OCI-LY7 (cell line): ENCODE results near the gene PTPRJ. TPM values are rescaled to one million over a fixed set of nuclear protein-coding genes. Genes with fewer than 3 reads are reported as not detected.

Experiments used
- BruUV-seq: library from RNA; stranded (reverse); fragments of 400-500 nt; replicated peaks from 2 replicates; lab custom pipeline; 2021; lab: Mats Ljungman, UMichigan
- CTCF ChIA-PET: fragments of 300-600 bp; sonication (Branson Sonifier 250); formaldehyde crosslinking; loops from one replicate; lab custom pipeline; 2022; ENCODE audit warnings: antibody characterized with exemption; ENCODE audit not compliant: unreplicated experiment; lab: Charles Lee
- POLR2A ChIA-PET: fragments of 300-600 bp; sonication (Branson Sonifier 250); formaldehyde crosslinking; loops from one replicate; lab custom pipeline; 2022; ENCODE audit warnings: antibody characterized with exemption; lab: Charles Lee
- DNase-seq: peaks from one replicate; pipeline ENCODE4 v3.0.0-alpha.2; 2015; ENCODE audit warnings: low spot score
- H2AFZ ChIP-seq: fragments of 200-600 bp; sonication (generic), shearing (Covaris generic); 2 replicates; pipeline ENCODE4 v1.6.1; 2014; ENCODE audit warnings: mild to moderate bottlenecking, antibody characterized with exemption, low read length, moderate library complexity
- H3K27ac ChIP-seq: fragments of 200-600 bp; sonication (generic); 2 replicates; pipeline ENCODE4 v1.5.1; 2014; ENCODE audit warnings: mixed run types, low read depth, mild to moderate bottlenecking, moderate library complexity, low read length, inconsistent platforms; ENCODE audit not compliant: poor library complexity, severe bottlenecking
- H3K36me3 ChIP-seq: fragments of 200-600 bp; sonication (generic); 2 replicates; pipeline ENCODE4 v1.6.1; 2014; ENCODE audit warnings: mild to moderate bottlenecking, antibody characterized with exemption, low read length, moderate library complexity, mixed read lengths; ENCODE audit not compliant: insufficient read depth
- H3K4me1 ChIP-seq: fragments of 200-600 bp; sonication (generic); 2 replicates; pipeline ENCODE4 v1.5.1; 2014; ENCODE audit warnings: mild to moderate bottlenecking, low read length; ENCODE audit not compliant: insufficient read depth, poor library complexity, severe bottlenecking
- H3K4me2 ChIP-seq: fragments of 200-600 bp; sonication (generic); 2 replicates; pipeline ENCODE4 v1.6.1; 2014; ENCODE audit warnings: mild to moderate bottlenecking, low read length
- H3K4me3 ChIP-seq: fragments of 200-600 bp; sonication (generic); 2 replicates; pipeline ENCODE4 v1.5.1; 2014; ENCODE audit warnings: mild to moderate bottlenecking, low read depth, low read length; ENCODE audit not compliant: poor library complexity, severe bottlenecking
- H3K79me2 ChIP-seq: fragments of 200-600 bp; sonication (generic); 2 replicates; pipeline ENCODE4 v1.6.1; 2016; ENCODE audit warnings: low read depth, mild to moderate bottlenecking, low read length, moderate library complexity, mixed read lengths; ENCODE audit not compliant: insufficient read depth
- H3K9me2 ChIP-seq: fragments of 200-600 bp; sonication (generic); 2 replicates; pipeline ENCODE4 v1.6.1; 2016; ENCODE audit warnings: mild to moderate bottlenecking, low read length, mixed read lengths; ENCODE audit not compliant: insufficient read depth
- H3K9me3 ChIP-seq: fragments of 200-600 bp; sonication (generic); 2 replicates; pipeline ENCODE4 v1.6.1; 2014; ENCODE audit warnings: mild to moderate bottlenecking, mixed run types, low read length, mixed read lengths
- H4K20me1 ChIP-seq: fragments of 200-600 bp; sonication (generic); 2 replicates; pipeline ENCODE4 v1.6.1; 2014; ENCODE audit warnings: mild to moderate bottlenecking, antibody characterized with exemption, low read length, moderate library complexity, mixed read lengths; ENCODE audit not compliant: insufficient read depth
- EZH2phosphoT487 ChIP-seq: fragments of 200-600 bp; sonication (generic); IDR thresholded peaks from 2 replicates; pipeline ENCODE4 v1.6.1; 2018; ENCODE audit warnings: low read depth, borderline replicate concordance, mild to moderate bottlenecking, mixed run types, antibody characterized with exemption, low read length, moderate library complexity, mixed read lengths
- intact Hi-C: fragments of 100-400 bp; cut with micrococcal nuclease; formaldehyde crosslinking; loops from one replicate; pipeline ENCODE4 v1.10.0; 2022; ENCODE audit not compliant: unreplicated experiment
- total RNA-seq, 2 experiments: library from RNA; depleted of rRNA in 1 of 2; stranded (reverse); fragments of >200 nt in 1 of 2; shearing (Covaris generic) in 1 of 2; gene quantifications; 2 replicates each; pipeline ENCODE4 v1.2.3, GENCODE V29; 2014 to 2022
- TF ChIP-seq, protein P1 (sequence below): fragments of 200-600 bp; sonication (generic); conservative IDR thresholded peaks from 2 replicates; pipeline ENCODE4 v1.5.1; 2014; ENCODE audit warnings: mild to moderate bottlenecking, antibody characterized with exemption, low read length, moderate library complexity, mixed read lengths

The PTPRJ gene
- total RNA-seq, 2 experiments from 2014 or later, result 5.4 to 28.3 TPM

DNA sequence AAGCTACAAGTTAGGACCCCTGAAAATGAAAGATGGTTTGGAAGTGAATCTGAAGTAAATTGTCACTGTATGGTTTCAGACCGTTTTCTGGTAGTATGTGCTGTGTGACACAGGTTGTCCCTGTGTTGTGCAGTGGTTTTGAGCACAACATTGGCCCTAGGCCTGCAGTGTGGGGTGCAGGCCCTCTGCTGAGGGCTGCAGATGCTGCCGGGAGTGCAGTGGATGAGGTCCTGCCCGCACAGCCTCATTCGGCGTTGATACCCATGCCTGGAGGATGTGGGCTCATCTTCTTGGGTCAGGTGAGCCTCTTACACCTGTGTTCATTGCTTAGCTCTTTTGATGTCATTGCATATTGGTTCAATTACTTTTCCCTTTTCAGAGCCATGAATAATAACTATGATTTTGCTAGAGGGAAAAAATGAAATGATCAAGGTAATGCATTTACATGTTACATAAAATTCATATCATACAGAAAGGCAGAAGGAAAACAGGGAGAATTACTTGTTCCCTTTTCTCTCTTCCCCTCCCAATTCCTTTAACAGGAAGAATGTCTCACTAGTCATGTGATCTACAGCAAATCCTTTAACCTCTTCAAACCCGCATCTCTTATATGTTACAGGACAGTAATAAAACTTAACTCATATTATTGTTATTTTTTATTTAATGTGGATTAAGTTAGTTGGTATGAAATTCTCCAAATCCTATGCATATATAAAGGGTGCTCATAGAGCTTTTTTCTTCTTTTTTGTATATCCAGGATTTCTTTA is 48.7 kb downstream of the PTPRJ start:
- peak overlapping the region; percentile 64 for H3K4me2 ChIP-seq
- H3K79me2 ChIP-seq, result peaks cover 46% of the 10 kb centered on the region; the same call in 1 of the 2 replicates
- peaks cover 4% of the 10 kb centered on the region for H3K36me3 ChIP-seq
- ChIA-PET CTCF (interaction anchor here (0.6 kb wide), 1 partner anchor 30 kb away, joined by 4 read pairs; no protein-coding TSS in a partner anchor), POLR2A (interaction anchor here (0.6 to 5.5 kb wide), 8 partner anchors 11 to 154 kb away, joined by 3 to 29 read pairs (median 4); no protein-coding TSS in a partner anchor)
- intact Hi-C loops, result loop anchor here (10.0 kb wide), 1 partner anchor 634 kb away; no protein-coding TSS in a partner anchor
- peaks cover 88% of the 10 kb centered on the region for H3K4me1 ChIP-seq
- no TSS peak for BruUV-seq
- TF ChIP-seq EZH2phosphoT487, result no peak
- TF ChIP-seq, protein P1, sequence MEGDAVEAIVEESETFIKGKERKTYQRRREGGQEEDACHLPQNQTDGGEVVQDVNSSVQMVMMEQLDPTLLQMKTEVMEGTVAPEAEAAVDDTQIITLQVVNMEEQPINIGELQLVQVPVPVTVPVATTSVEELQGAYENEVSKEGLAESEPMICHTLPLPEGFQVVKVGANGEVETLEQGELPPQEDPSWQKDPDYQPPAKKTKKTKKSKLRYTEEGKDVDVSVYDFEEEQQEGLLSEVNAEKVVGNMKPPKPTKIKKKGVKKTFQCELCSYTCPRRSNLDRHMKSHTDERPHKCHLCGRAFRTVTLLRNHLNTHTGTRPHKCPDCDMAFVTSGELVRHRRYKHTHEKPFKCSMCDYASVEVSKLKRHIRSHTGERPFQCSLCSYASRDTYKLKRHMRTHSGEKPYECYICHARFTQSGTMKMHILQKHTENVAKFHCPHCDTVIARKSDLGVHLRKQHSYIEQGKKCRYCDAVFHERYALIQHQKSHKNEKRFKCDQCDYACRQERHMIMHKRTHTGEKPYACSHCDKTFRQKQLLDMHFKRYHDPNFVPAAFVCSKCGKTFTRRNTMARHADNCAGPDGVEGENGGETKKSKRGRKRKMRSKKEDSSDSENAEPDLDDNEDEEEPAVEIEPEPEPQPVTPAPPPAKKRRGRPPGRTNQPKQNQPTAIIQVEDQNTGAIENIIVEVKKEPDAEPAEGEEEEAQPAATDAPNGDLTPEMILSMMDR, result no peak
- H4K20me1 ChIP-seq, result no peaks in the 10 kb centered on the region
- H3K4me3 ChIP-seq, result peak overlapping the region; percentile 33
- H2AFZ ChIP-seq, result peak overlapping the region; percentile 2; the same call in 1 of the 2 replicates
- H3K27ac ChIP-seq, result peak overlapping the region; percentile 45
- no peaks in the 10 kb centered on the region for H3K9me2 ChIP-seq
- DNase-seq, result peak; percentile 58
- no peaks in the 10 kb centered on the region for H3K9me3 ChIP-seq

DNA sequence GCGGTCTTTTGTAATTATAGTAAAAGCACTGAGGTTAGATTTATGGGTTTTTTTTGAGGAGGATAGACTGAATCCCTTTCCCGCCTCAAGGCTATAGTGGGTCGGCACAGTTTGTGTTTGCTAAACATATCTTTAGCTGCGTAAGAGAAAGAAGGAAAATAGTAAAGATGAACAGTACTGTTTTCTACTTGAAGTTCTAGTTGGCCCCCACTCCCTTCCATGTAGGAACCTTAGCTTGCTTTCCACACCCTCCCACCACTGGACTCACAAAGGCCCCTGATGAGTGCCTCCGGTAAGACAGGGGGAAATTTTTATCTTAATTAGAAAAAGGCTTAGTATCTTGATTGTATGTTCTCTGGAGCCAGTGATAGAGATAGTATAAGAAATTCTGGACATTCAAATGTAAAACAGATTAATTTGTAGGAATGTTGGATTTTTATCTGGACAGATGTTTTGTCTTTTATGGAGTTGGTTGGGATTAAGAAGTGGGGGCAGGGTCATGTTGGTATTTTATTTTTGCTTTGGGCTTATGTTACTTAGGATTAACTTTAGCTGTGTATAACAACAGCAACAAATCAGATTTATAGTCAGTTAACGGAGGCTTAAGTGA is 49.4 kb downstream of the PTPRJ start:
- Histone ChIP-seq H3K4me2 (peak overlapping the region; percentile 64; the same call in 1 of the 2 replicates), H3K4me1 (peaks cover 88% of the 10 kb centered on the region), H3K27ac (no peak overlapping the region), H3K36me3 (peaks cover 8% of the 10 kb centered on the region), H2AFZ (no peak overlapping the region), H3K9me3 (no peaks in the 10 kb centered on the region), H3K79me2 (peaks cover 46% of the 10 kb centered on the region; the same call in 1 of the 2 replicates), H3K4me3 (no peak overlapping the region), H4K20me1 (no peaks in the 10 kb centered on the region), H3K9me2 (no peaks in the 10 kb centered on the region)
- BruUV-seq, result TSS peak; percentile 29
- intact Hi-C loops, result loop anchor here (10.0 kb wide), 1 partner anchor 635 kb away; no protein-coding TSS in a partner anchor
- no peak for TF ChIP-seq EZH2phosphoT487
- TF ChIP-seq, protein P1, result no peak
- DNase-seq, result no peak
- CTCF ChIA-PET, result interaction anchor here (0.6 kb wide), 1 partner anchor 29 kb away, joined by 4 read pairs; no protein-coding TSS in a partner anchor
- POLR2A ChIA-PET, result interaction anchor here (0.5 to 5.5 kb wide), 9 partner anchors 10 to 155 kb away, joined by 3 to 36 read pairs (median 4); no protein-coding TSS in a partner anchor
